Measurements from ENCODE around the gene BICD2.

The BICD2 gene

DNA sequence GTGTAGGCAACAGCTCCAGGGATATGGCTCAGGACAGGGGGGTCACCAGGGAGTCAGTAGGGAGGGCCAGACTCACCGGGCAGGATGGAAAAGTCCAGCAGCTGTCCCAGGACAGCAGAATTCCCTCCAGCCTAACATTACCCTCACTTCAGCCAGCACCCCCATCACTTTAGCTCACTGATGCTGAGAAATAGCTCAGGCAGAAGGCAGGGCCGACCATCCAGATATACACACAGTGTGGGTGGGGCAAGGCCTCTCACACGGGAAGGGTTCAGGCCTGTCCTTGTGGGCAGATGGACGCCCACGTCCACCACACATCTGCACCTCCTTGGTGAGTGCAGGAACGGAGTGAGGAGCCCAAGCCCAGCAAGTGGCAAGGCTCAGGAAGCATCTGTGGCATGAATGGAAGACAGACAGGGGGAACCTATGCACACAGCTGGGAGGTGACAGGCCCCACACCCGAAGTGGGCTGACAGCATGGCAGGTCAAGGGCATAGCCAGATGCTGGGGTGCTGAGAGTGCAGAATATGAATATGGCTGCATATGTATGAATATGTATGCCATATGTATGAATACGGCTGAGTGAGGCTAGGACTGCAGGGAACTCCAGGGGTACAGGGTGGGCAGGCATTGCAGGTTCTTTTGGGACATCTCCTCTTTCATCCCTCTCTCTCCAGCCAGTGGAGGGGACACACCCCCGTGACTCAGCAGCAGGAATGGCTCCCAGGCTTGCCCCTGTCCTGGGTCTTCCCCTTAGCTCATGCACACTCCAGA is 17.0 kb downstream of the BICD2 start:
- DNase-seq (ENCODE audit: low read depth in 2 of 2), result no peak

GRCh38 chr9:92746567-92747458 is 17.8 kb downstream of the BICD2 start:
- no peak for DNase-seq (ENCODE audit: low read depth in 2 of 2)

DNA sequence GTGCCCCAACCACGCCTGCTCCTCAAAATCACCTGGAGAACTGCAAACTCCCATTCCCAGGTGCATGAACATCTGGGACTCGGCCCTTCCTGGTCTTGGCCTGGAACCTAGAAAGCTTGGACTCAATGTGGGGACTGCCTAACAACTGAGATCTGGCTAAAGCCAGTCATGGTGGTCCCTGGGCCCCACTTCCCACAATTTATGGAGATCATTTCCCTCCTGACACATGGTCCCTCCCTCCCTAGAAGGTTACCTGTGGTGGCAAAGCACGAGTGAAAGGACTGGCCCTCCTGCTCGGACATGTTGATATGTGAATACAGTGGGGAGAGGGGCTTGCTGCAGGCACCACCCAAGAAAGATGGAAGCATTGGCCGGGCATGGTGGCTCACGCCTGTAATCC is 18.8 kb downstream of the BICD2 start:
- DNase-seq (ENCODE audit: low read depth in 2 of 2), result no peak

GRCh38 chr9:92745331-92745730 is 19.3 kb downstream of the BICD2 start:
- no peak for DNase-seq (ENCODE audit: low read depth in 2 of 2)

DNA sequence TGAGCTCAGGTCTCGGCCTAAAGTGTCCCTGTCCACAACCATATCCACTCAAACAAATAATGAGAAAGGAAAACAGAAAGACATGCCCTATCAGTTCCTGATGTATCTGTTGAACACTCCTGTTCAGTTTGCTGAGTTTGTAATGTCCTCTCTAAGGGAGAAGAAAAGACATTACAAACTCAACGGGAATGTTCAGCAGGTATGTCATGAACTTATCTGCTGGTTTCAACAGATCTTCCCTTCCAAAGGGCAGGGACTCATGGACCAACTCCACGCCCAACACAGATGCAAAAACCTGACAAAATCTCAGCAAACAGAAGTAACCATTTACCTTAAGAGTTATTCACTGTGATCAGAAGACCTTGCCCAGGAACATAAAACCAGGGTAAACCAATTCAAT is 23.7 kb downstream of the BICD2 start:
- no peak for DNase-seq (ENCODE audit: low read depth in 2 of 2)

DNA sequence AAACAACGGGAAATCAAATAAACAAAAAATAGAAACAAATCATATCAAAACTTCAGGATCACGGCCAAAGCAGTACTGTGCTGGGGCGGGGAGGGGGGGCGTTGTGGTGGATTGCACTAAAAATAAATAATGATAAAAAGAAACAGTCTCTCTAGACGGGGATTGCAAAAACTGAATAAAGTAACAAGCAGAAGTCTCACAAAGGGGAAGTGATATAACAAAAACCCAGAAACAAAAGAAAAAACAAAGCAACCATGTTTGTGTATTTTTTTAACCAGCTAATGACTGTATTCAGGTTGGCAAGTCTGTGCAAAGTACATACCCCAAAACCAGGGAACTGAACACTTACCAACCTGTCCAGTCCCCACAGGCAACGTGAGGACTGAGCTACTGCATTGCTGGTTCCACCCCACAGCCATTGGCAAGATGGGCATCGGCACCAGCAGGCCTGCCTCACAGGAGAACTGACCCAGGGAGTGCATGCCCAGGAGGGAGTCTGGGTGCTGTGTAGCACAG is 24.1 kb downstream of the BICD2 start:
- no peak for DNase-seq (ENCODE audit: low read depth in 2 of 2)

- DNase-seq (ENCODE audit: low read depth in 2 of 2), result no peak
Measured at GRCh38 chr9:92740009-92740408, 24.6 kb downstream of the BICD2 start.

DNA sequence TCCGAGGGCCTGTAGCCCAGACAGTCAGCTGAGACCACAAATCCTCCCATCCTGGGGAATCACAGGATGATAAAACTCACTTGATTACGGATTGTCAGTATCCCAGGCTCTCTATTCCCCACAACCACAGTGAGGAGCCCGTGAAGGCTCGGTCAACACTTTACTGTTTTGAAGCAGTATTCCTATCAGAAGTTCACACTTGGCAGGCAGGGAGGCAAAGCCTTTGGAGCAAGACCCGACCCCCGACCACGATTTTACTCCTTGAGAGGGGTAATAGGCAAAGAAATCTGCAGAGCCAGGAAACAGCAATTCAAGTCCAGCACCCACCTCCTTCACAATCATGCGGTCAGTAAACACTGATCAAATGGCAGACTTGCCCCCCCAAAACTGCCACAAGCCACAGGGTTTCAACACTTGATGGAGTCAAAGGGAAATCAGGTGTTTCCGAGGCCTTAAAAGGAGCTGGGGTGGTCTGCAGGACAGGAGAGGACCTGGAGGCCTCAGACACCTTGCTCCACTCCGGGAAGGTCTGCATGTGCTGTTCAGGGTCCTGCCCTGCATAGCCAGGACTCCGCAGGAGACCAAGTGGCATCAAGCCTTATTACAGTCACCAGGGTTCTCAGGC is 25.2 kb downstream of the BICD2 start:
- no peak for DNase-seq (ENCODE audit: low read depth in 2 of 2)

- no peak for DNase-seq (ENCODE audit: low read depth in 2 of 2)
Measured at GRCh38 chr9:92738661-92739081, 26.0 kb downstream of the BICD2 start.

- no peak for DNase-seq (ENCODE audit: low read depth in 2 of 2)
Measured at GRCh38 chr9:92737611-92738299, 26.9 kb downstream of the BICD2 start.

GRCh38 chr9:92737216-92737606 is 27.4 kb downstream of the BICD2 start:
- no peak for DNase-seq (ENCODE audit: low read depth in 2 of 2)

DNA sequence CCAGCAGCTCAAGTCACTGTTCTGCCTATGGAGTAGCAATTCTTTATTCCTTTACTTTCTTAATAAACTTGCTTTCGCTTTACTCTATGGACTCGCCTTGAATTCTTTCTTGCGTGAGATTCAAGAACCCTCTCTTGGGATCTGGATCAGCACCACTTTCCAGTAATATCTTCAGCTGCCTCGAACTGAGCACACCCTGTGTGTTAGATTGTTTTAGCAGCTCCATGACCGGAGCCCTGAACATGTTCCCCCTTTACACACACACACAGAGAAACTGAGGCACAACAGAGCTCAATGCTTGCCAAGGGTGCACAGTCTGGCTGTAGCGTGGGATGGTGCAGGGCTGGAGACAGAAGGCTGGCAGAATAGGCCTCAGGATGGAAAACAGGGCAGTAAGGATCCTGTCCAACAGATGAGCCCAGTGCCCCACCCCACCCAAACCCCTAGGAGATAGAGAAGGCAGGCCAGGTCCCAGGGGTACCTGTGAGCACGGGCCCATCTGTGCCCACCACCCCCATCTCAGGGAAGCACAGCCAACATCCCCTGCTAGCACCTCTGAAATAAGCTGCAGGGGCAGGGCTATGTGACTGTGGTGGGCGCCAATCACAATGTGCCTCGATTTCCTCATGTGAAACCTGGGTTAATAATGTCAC is 27.9 kb downstream of the BICD2 start:
- no peak for DNase-seq (ENCODE audit: low read depth in 2 of 2)

DNA sequence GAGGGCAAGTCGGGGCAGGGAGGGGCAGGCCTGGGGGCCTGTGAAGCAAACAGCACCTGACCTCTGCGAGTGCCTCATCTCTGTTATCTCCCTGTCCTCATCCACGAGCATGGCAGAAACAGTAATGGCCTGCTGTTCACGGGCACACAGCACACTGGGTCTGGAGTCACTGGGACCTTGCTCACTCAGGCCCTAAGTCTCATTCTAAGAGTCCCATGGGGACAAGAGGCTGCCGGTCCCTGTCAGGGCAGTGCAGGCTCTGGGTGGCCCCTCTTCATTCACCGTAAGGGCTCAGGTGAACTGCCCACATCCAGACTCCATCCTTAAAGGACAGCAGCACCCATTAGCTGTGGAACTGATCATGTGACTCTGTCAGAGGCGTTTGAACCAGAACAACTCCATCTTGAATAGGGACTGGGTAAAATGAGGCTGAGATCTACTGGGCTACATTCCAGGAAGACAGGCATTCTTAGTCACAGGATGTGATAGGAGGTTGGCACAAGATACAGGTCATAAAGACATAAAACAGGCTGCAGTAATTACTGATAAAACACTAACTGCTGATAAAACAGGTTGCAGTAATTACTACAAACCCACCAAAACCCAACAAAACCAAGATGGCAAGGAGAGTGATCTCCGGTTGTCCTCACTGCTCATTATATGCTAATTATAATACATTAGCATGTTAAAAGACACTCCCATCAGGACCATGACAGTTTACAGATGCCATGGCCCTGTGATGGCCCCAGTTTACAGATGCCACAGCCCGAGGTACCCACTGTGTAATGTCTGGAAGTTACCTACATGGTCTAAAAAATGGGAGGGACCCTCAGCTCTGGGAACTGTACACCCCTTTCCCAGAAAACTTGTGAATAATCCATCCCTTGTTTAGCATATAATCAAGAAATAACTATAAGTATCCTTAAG is 28.7 kb downstream of the BICD2 start:
- no peak for DNase-seq (ENCODE audit: low read depth in 2 of 2)

DNA sequence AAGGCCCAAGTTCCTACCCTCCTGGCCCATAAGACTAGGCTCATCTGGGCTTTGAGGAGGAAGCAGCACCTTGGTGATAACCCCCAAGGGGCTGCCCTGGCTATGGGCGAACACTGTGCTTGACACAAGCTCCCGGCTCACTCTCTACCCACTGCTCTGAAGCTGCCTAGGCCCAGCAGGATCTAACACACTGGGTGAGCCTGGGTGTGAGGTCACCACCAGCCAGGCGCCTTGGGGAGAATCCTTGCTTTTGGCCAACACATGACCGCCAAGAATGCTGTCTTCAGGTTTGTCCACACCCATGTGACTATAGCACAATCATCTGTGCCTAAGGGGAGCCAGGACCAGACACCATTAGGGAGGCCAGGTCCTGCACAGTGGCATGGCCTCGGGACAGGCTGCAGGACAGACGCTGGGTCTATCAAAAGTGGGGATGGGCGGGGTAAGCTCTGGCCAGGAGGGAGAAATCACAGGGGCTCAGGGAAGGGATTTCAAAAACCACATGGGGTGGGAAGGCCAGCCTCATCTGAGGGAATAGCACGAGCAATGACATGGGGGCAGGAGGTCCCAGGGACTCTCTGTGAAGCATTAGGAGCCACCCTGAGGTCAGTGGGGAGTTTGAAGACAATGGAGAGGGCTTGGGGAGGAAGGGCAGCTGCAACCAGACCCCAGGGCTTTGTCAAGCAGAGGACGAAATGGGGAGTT is 29.6 kb downstream of the BICD2 start:
- no peak for DNase-seq (ENCODE audit: low read depth in 2 of 2)

DNA sequence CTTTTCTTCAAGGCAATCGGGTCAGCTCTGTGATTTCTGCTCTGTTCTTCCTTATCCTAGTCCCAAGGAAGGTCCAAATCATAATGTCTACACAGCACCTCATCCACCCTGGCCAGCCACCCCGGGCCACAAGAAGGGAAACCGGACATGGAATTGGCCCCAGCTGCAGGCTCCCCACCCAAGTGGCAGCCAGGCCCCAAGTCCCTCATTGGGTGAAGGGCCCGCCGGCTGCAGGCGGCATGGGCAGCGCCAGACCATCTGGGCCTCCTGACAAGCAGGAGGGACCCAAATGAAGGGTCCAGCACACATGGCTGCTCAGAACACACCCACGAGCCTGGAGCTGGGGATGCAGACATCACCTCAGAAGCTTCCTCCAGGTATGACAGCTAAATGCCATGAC is 33.7 kb downstream of the BICD2 start:
- no peak for DNase-seq (ENCODE audit: low read depth in 2 of 2)

- no peak for DNase-seq (ENCODE audit: low read depth in 2 of 2)
Measured at GRCh38 chr9:92729735-92730155, 34.9 kb downstream of the BICD2 start.

- DNase-seq (ENCODE audit: low read depth in 2 of 2), result no peak
Measured at GRCh38 chr9:92728831-92729734, 35.5 kb downstream of the BICD2 start.
